ENCODE results near the gene PLIN3.
"Not testable (repeated sequence)": the region's sequence is repeated elsewhere in the genome, so short reads cannot be mapped to it uniquely, and the experiment has no call there.

GRCh38 chr19:4856468-4856867, 11.0 kb downstream of the PLIN3 start:
- not testable (repeated sequence) for TF ChIP-seq CTCF (IDR thresholded peaks at IDR 0.05); SIN3A (IDR thresholded peaks at IDR 0.05; ENCODE audit: borderline replicate concordance, insufficient read depth, low read depth, low read length); POLR2AphosphoS5 (IDR thresholded peaks at IDR 0.05; ENCODE audit: low read depth, low read length); REST (IDR thresholded peaks at IDR 0.05; ENCODE audit: insufficient read depth in 1 of 2, low read depth in 2 of 2, low read length in 1 of 2)

Measured in Panc1 (cell line).